GM21723 (cell line): Measurements from ENCODE around the gene TDRD1.

ENCODE experiments used
- ATAC-seq: cut with Tn5 transposase; IDR thresholded peaks from one replicate; pipeline ENCODE4 v1.9.1; 2021; ENCODE audit warnings: mild to moderate bottlenecking, moderate library complexity; ENCODE audit not compliant: unreplicated experiment

Gene TDRD1

GRCh38 chr10:114175667-114176066, 3.5 kb upstream of the TDRD1 start:
- ATAC-seq, result no peak

- ATAC-seq, result no peak
Measured at GRCh38 chr10:114176511-114176910, 2.6 kb upstream of the TDRD1 start.

GRCh38 chr10:114179747-114180146, 594 bp downstream of the TDRD1 start:
- no peak for ATAC-seq

- no peak for ATAC-seq
Measured at GRCh38 chr10:114180937-114181336, 1.8 kb downstream of the TDRD1 start.

- no peak for ATAC-seq
Measured at GRCh38 chr10:114181971-114182370, 2.8 kb downstream of the TDRD1 start.

- ATAC-seq, result no peak
Measured at GRCh38 chr10:114183563-114183962, 4.4 kb downstream of the TDRD1 start.

- ATAC-seq, result no peak
Measured at GRCh38 chr10:114184276-114184675, 5.1 kb downstream of the TDRD1 start.

GRCh38 chr10:114188001-114188400, 8.8 kb downstream of the TDRD1 start:
- ATAC-seq, result no peak

- no peak for ATAC-seq
Measured at GRCh38 chr10:114188900-114189299, 9.7 kb downstream of the TDRD1 start.

GRCh38 chr10:114189700-114190099, 10.5 kb downstream of the TDRD1 start:
- ATAC-seq, result no peak

- peak; percentile 98 for ATAC-seq
Measured at GRCh38 chr10:114195079-114195478, 15.9 kb downstream of the TDRD1 start.

GRCh38 chr10:114199239-114199638, 20.1 kb downstream of the TDRD1 start:
- ATAC-seq, result no peak

- no peak for ATAC-seq
Measured at GRCh38 chr10:114202812-114203211, 23.7 kb downstream of the TDRD1 start.

GRCh38 chr10:114206902-114207301, 27.7 kb downstream of the TDRD1 start:
- ATAC-seq, result no peak

GRCh38 chr10:114207349-114207748, 28.2 kb downstream of the TDRD1 start:
- no peak for ATAC-seq

GRCh38 chr10:114208351-114208750, 29.2 kb downstream of the TDRD1 start:
- no peak for ATAC-seq

GRCh38 chr10:114212153-114212552, 33.0 kb downstream of the TDRD1 start:
- ATAC-seq, result no peak

- no peak for ATAC-seq
Measured at GRCh38 chr10:114215033-114215432, 35.9 kb downstream of the TDRD1 start.

GRCh38 chr10:114220281-114220680, 41.1 kb downstream of the TDRD1 start:
- ATAC-seq, result no peak

GRCh38 chr10:114221235-114221634, 42.1 kb downstream of the TDRD1 start:
- no peak for ATAC-seq

GRCh38 chr10:114223066-114223465, 43.9 kb downstream of the TDRD1 start:
- no peak for ATAC-seq

- ATAC-seq, result no peak
Measured at GRCh38 chr10:114228156-114228555, 49.0 kb downstream of the TDRD1 start.

- no peak for ATAC-seq
Measured at GRCh38 chr10:114232561-114233176, 53.5 kb downstream of the TDRD1 start.
